Dendritic cell treated with granulocyte-macrophage colony-stimulating factor and Interleukin-4, amounts not matched to agents 40 ng/mL and 50 ng/mL, for 4 days (primary cell): Measurements from ENCODE around the gene KCNMB3.

Experiments
- H3K27ac Mint-ChIP-seq: one replicate; pipeline ENCODE4 v1.8.0; 2022; ENCODE audit warnings: mild to moderate bottlenecking, mixed read lengths
- H3K27me3 Mint-ChIP-seq: one replicate; pipeline ENCODE4 v1.8.0; 2022; ENCODE audit warnings: mild to moderate bottlenecking, mixed read lengths
- H3K36me3 Mint-ChIP-seq: one replicate; pipeline ENCODE4 v1.8.0; 2022; ENCODE audit warnings: low read depth, mixed read lengths
- H3K4me1 Mint-ChIP-seq: one replicate; pipeline ENCODE4 v1.8.0; 2022; ENCODE audit warnings: low read depth, mixed read lengths
- H3K4me3 Mint-ChIP-seq: one replicate; pipeline ENCODE4 v1.8.0; 2022; ENCODE audit warnings: mild to moderate bottlenecking, moderate library complexity, mixed read lengths
- H3K9me3 Mint-ChIP-seq: one replicate; pipeline ENCODE4 v1.8.0; 2022; ENCODE audit warnings: mixed read lengths
- intact Hi-C: fragments of 100-400 bp; cut with micrococcal nuclease; formaldehyde crosslinking; loops from one replicate; pipeline ENCODE4 v1.15.0; 2022

The KCNMB3 gene

DNA sequence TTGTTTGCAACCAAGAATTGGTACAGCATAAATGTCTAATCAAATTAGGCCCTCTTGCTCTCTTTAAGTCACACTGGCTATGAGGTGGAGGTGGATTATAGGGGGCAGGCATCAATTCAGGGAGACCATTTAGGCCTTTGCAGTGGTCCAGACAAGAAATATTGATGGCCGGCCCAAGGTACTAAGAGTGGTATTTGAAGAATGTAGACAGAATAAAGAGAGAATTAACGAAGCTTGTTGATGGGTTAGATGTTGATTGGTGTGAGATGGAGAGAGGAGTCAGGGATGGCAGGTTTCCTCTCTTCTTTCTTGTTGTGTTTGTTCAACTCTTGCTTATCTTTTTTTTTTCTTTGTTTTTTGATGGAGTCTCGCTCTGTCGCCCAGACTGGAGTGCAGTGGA is 54.2 kb downstream of the KCNMB3 start:
- H3K9me3 Mint-ChIP-seq: no peaks in the 10 kb centered on the region
- H3K27me3 Mint-ChIP-seq: no peaks in the 10 kb centered on the region
- no peak overlapping the region for H3K27ac Mint-ChIP-seq
- H3K36me3 Mint-ChIP-seq: peaks cover 24% of the 10 kb centered on the region
- intact Hi-C loops: no loop called here
- no peak overlapping the region for H3K4me3 Mint-ChIP-seq
- H3K4me1 Mint-ChIP-seq: no peaks in the 10 kb centered on the region

DNA sequence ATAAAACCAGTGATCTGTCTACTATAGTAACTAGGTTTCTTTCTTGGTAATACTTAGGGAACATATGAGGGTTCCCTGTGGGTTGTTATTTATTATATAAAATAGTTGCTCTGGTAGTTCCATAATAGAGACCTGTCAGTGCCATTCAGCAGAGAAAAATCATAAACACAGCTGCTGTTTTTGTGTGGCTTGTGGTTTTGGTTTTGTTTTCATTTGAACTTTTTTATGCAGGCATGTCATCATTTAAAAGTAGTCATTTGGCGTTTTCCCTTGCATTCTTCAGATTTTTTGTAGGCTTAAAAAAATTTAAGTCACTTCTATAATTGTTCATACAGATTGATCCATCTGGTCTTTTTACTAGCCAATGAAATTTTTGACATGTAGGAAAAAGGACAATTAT is 54.8 kb downstream of the KCNMB3 start:
- Mint-ChIP-seq H3K4me1 (no peaks in the 10 kb centered on the region), H3K27me3 (no peaks in the 10 kb centered on the region), H3K4me3 (no peak overlapping the region), H3K27ac (no peak overlapping the region), H3K9me3 (no peaks in the 10 kb centered on the region), H3K36me3 (peaks cover 18% of the 10 kb centered on the region)
- intact Hi-C loops: no loop called here

DNA sequence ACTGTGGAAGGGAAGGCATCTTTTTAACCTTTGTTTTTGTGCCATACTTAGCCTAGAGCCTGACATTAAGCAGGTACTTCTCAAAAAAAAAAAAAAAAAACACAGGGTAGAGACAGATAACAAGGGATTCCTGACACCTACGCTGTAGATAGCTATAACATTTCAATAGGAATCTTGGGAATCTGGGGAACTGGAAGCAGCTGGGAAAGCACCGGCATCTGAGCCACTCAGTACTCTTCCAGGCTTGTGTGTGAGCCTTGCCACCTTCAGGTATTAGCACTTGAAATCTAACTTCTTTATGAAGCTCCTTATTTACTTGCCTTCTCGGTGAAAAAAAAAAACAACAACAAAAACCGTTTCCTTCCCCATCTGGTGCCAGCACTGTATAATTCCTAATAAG is 56.0 kb downstream of the KCNMB3 start:
- Mint-ChIP-seq H3K4me3 (no peak overlapping the region), H3K27me3 (no peaks in the 10 kb centered on the region), H3K27ac (no peak overlapping the region), H3K9me3 (no peaks in the 10 kb centered on the region), H3K36me3 (peaks cover 10% of the 10 kb centered on the region), H3K4me1 (no peaks in the 10 kb centered on the region)
- intact Hi-C loops: no loop called here
